ENCODE measurements around the gene AARS2. TPM values are rescaled to one million over a fixed set of nuclear protein-coding genes. Genes with fewer than 3 reads are reported as not detected.
"Not testable (repeated sequence)": the region's sequence is repeated elsewhere in the genome, so short reads cannot be mapped to it uniquely, and the experiment has no call there.

The AARS2 gene
- total RNA-seq, 1 donor from 2014 or later: 7.9 TPM

GRCh38 chr6:44329858-44330257 is 16.7 kb upstream of the AARS2 start:
- DNase-seq (ENCODE audit: low spot score): no peak
- Mint-ChIP-seq H3K9me3 (ENCODE audit: low read depth) (no peaks in the 10 kb centered on the region), H3K4me1 (ENCODE audit: low read depth) (no peaks in the 10 kb centered on the region), H3K4me3 (ENCODE audit: unreplicated experiment) (no peak overlapping the region), H3K27ac (ENCODE audit: unreplicated experiment) (no peak overlapping the region), H3K27me3 (ENCODE audit: low read depth) (peaks cover 53% of the 10 kb centered on the region), H3K36me3 (ENCODE audit: low read depth) (no peaks in the 10 kb centered on the region)
- no peak for TF ChIP-seq CTCF (IDR thresholded peaks at IDR 0.05)

GRCh38 chr6:44328203-44328602 is 15.1 kb upstream of the AARS2 start:
- not testable (repeated sequence) for H3K4me1 Mint-ChIP-seq (ENCODE audit: low read depth); H3K9me3 Mint-ChIP-seq (ENCODE audit: low read depth); H3K36me3 Mint-ChIP-seq (ENCODE audit: low read depth); H3K27ac Mint-ChIP-seq (ENCODE audit: unreplicated experiment); H3K4me3 Mint-ChIP-seq (ENCODE audit: unreplicated experiment); DNase-seq (ENCODE audit: low spot score)
- H3K27me3 Mint-ChIP-seq (ENCODE audit: low read depth): peaks cover 46% of the 10 kb centered on the region

- Mint-ChIP-seq H3K36me3 (ENCODE audit: low read depth) (no peaks in the 10 kb centered on the region), H3K4me1 (ENCODE audit: low read depth) (no peaks in the 10 kb centered on the region), H3K27ac (ENCODE audit: unreplicated experiment) (no peak overlapping the region), H3K9me3 (ENCODE audit: low read depth) (no peaks in the 10 kb centered on the region), H3K27me3 (ENCODE audit: low read depth) (peaks cover 43% of the 10 kb centered on the region), H3K4me3 (ENCODE audit: unreplicated experiment) (no peak overlapping the region)
- DNase-seq (ENCODE audit: low spot score): no peak
- no peak for TF ChIP-seq CTCF (IDR thresholded peaks at IDR 0.05)
Observed at GRCh38 chr6:44327760-44328159, 14.6 kb upstream of the AARS2 start.

GRCh38 chr6:44327096-44327495 is 13.9 kb upstream of the AARS2 start:
- TF ChIP-seq CTCF (IDR thresholded peaks at IDR 0.05): no peak
- Mint-ChIP-seq H3K4me1 (ENCODE audit: low read depth) (no peaks in the 10 kb centered on the region), H3K4me3 (ENCODE audit: unreplicated experiment) (no peak overlapping the region), H3K27ac (ENCODE audit: unreplicated experiment) (no peak overlapping the region), H3K36me3 (ENCODE audit: low read depth) (no peaks in the 10 kb centered on the region), H3K27me3 (ENCODE audit: low read depth) (peaks cover 37% of the 10 kb centered on the region), H3K9me3 (ENCODE audit: low read depth) (no peaks in the 10 kb centered on the region)
- DNase-seq (ENCODE audit: low spot score): no peak

GRCh38 chr6:44321210-44321609 is 8.1 kb upstream of the AARS2 start:
- no peak overlapping the region for H3K27ac Mint-ChIP-seq (ENCODE audit: unreplicated experiment)
- TF ChIP-seq CTCF (IDR thresholded peaks at IDR 0.05): no peak
- no peaks in the 10 kb centered on the region for H3K36me3 Mint-ChIP-seq (ENCODE audit: low read depth)
- H3K27me3 Mint-ChIP-seq (ENCODE audit: low read depth): peaks cover 40% of the 10 kb centered on the region
- H3K9me3 Mint-ChIP-seq (ENCODE audit: low read depth): no peaks in the 10 kb centered on the region
- no peak overlapping the region for H3K4me3 Mint-ChIP-seq (ENCODE audit: unreplicated experiment)
- DNase-seq (ENCODE audit: low spot score): no peak
- H3K4me1 Mint-ChIP-seq (ENCODE audit: low read depth): no peaks in the 10 kb centered on the region

GRCh38 chr6:44317136-44317631 is 4.0 kb upstream of the AARS2 start:
- H3K9me3 Mint-ChIP-seq (ENCODE audit: low read depth); DNase-seq (ENCODE audit: low spot score); H3K36me3 Mint-ChIP-seq (ENCODE audit: low read depth); H3K4me3 Mint-ChIP-seq (ENCODE audit: unreplicated experiment); H3K4me1 Mint-ChIP-seq (ENCODE audit: low read depth); H3K27ac Mint-ChIP-seq (ENCODE audit: unreplicated experiment): not testable (repeated sequence)
- H3K27me3 Mint-ChIP-seq (ENCODE audit: low read depth): peaks cover 45% of the 10 kb centered on the region
